IPS DF 6.9 (cell line): ENCODE measurements around the gene CDH4.

Experiments used
- DNase-seq: peaks from one replicate; pipeline ENCODE4 v3.0.0-alpha.2; 2013; ENCODE audit warnings: low read depth, low spot score
- H3K27ac ChIP-seq: one replicate; pipeline ENCODE4 v1.5.1; 2013; ENCODE audit warnings: low read length, control low read depth
- H3K27me3 ChIP-seq: 2 replicates; pipeline ENCODE4 v1.6.1; 2013; ENCODE audit warnings: mild to moderate bottlenecking, low read length; ENCODE audit not compliant: control insufficient read depth, insufficient read depth
- H3K36me3 ChIP-seq: 2 replicates; pipeline ENCODE4 v1.6.1; 2013; ENCODE audit warnings: low read length; ENCODE audit not compliant: control insufficient read depth, insufficient read depth
- H3K4me1 ChIP-seq: 2 replicates; pipeline ENCODE4 v1.6.1; 2013; ENCODE audit warnings: low read length; ENCODE audit not compliant: control insufficient read depth, insufficient read depth
- H3K4me3 ChIP-seq: 2 replicates; pipeline ENCODE4 v1.5.1; 2013; ENCODE audit warnings: mild to moderate bottlenecking, low read length
- H3K9me3 ChIP-seq: 2 replicates; pipeline ENCODE4 v1.6.1; 2013; ENCODE audit warnings: low read length, inconsistent platforms; ENCODE audit not compliant: control insufficient read depth, insufficient read depth
- WGBS: extraction: QIAGEN DNeasy Blood & Tissue Kit; methylation state at CpG from one replicate; pipeline ENCODE4 v1.1.7; 2013; ENCODE audit warnings: mixed read lengths, missing lambda C conversion rate; ENCODE audit not compliant: insufficient read length, insufficient coverage; 5-methylcytosine and 5-hydroxymethylcytosine counted together

The CDH4 gene

DNA sequence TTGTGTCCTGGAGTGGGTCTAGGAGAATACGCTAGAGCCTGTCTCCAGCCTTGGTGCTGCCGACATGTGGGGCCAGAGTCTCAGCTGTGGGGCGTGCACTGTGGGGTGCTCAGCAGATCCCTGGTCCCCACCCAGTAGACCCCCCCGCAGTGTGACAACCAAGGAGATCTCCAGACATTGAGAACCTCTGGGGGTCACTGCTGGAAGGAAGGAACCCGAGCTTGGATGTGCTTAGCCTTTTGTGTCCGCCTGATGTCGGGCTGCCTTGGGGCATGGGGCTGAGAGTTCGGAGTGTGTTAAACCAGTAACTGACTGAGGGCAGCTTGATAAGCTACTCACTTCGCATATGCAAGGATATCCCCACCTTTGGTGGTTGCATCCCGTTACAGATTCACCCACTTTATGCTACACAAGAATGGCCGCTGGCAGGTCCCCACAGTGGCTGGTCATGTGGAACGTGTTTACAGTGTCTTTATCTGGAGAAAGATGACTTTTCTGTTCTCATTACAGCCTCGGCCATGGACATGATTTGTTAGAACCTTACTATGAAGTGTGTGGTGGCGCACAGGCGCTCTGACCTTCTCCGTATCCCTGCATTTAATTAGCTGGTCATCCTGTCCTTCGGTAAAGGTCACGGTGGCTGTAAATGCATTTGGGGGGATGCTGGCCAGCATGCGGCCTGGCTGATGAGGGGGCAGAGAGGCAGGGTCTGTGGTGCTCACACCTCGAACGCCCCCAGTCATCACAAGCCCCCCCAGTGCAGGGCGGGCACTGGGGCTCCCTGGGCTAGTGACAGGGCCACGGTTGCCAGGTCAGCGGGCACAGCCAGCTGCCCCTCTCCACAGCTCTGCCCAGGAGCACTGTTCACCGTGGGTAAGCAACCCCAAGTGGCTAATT lies 446.8 kb downstream of the CDH4 start:
- no peaks in the 10 kb centered on the region for H3K4me1 ChIP-seq
- no peaks in the 10 kb centered on the region for H3K9me3 ChIP-seq
- no peak overlapping the region for H3K4me3 ChIP-seq
- DNase-seq = no peak
- no peak overlapping the region for H3K27ac ChIP-seq
- no peaks in the 10 kb centered on the region; the same call in 1 of the 2 replicates for H3K27me3 ChIP-seq
- H3K36me3 ChIP-seq = no peaks in the 10 kb centered on the region
- no CpG with 5 or more reads among the region's 25 CpGs for WGBS

DNA sequence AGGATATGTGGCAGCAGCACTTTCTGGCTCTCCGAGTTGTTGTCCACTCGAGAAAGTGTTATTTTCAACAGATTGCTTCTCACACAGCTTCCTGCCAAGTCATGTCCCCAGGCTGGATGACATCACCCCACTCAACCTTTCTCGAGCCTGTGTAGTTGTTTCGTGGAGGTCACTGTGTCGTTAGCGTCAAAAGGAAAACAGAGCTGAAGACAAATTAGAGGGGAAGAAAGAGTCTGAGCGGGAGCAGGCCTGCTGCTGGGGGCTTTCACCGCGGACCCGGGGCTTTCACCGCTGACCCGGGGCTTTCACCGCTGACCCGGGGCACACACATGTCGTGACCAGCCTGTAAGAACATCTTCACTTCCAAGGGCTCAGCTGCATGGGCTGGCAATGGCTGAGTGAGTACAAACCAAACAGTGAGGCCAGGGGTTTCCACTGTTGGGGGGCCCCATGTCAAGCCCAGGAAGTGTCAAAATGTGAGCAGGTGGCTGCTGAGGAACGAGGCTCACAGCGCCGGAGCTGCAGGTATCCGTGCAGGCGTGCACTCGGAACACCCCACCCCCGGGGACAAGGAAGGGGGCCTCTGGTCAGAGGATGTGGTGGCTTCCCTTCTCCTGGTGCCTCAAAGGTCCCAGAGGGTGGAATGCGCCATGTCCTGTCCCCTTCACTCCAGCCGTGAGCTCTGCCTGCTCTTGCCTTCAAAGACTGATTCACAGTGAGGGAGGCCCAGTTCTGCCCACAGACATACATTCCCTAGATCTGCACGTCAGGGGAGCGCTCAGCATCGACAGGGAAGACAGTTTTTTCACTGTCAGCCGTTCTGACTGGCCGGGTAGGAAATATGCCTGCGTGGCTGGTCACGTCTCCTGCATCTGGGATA lies 447.7 kb downstream of the CDH4 start:
- Histone ChIP-seq H3K27me3 (no peaks in the 10 kb centered on the region), H3K9me3 (no peaks in the 10 kb centered on the region), H3K4me1 (no peaks in the 10 kb centered on the region), H3K4me3 (no peak overlapping the region), H3K36me3 (no peaks in the 10 kb centered on the region), H3K27ac (no peak overlapping the region)
- DNase-seq = no peak
- no CpG with 5 or more reads among the region's 31 CpGs for WGBS

DNA sequence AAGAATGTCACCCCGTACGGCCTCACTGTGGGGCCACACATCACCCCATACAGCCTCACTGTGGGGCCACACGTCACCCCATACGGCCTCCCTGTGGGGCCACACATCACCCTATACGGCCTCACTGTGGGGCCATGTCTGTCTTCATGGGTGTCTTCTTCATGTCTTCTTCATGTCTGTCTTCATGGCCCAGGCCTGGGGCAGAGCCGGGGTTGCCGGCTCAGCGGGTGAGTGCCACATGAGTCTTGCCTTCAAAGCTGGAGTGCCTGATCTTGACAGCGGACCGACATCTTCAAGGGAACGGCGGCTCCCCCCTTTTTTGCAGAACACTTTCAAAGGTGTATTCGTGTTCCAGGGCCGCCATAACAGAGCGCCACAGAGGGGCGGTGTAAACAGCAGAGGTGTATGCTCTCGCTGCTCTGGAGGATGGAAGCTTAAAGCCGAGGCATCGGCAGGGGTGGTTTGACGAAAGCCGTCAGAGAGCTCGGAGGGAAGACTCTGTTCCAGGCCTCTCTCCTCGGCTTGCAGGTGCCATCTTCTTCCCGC lies 448.6 kb downstream of the CDH4 start:
- Histone ChIP-seq H3K27me3 (no peaks in the 10 kb centered on the region), H3K27ac (no peak overlapping the region), H3K4me1 (no peaks in the 10 kb centered on the region), H3K9me3 (no peaks in the 10 kb centered on the region), H3K36me3 (no peaks in the 10 kb centered on the region), H3K4me3 (no peak overlapping the region)
- no CpG with 5 or more reads among the region's 24 CpGs for WGBS
- DNase-seq = no peak

DNA sequence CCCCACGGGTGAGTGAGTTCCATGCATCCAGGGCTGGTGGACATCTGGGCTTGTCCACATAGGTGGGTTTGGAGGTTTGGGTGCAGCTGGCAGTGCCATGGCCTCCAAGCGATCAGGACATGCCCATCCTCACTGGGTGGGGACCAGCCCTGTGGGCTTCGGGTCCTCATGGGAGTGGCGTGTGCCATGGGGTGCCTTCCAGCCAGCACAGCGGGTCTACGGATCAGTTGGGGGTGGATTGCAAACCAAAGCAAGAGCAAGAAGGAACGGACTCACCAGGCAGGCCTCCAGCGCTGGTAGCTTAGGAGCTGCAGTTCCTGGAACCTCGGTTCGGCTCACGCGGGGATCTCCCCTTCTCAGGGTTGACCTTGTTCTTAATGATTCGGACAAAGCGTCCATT lies 449.3 kb downstream of the CDH4 start:
- H3K4me1 ChIP-seq = no peaks in the 10 kb centered on the region
- no peaks in the 10 kb centered on the region for H3K27me3 ChIP-seq
- no peak for DNase-seq
- H3K27ac ChIP-seq = no peak overlapping the region
- no peak overlapping the region for H3K4me3 ChIP-seq
- no peaks in the 10 kb centered on the region for H3K9me3 ChIP-seq
- no peaks in the 10 kb centered on the region for H3K36me3 ChIP-seq
- WGBS = no CpG with 5 or more reads among the region's 14 CpGs

DNA sequence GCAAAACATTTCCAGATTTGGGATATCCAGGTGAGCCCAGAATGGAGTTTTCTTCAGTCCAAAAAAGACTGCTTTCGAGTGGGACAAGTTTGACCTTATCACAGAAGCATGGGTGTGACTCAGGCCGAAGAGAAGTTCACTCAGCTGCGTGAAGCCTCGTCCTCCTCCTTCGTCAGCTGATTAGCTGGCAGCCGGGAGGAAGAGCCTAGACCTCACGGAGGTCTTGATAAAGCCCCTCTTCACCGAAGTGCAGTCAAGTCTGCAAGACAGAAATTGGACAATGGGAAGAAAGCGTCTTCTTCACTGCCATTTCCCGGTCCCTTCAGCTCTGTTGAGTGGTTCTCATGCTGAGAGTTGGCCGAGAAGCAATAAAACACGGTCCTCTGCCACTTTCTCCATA lies 449.7 kb downstream of the CDH4 start:
- WGBS = no CpG with 5 or more reads among the region's 12 CpGs
- no peak for DNase-seq

DNA sequence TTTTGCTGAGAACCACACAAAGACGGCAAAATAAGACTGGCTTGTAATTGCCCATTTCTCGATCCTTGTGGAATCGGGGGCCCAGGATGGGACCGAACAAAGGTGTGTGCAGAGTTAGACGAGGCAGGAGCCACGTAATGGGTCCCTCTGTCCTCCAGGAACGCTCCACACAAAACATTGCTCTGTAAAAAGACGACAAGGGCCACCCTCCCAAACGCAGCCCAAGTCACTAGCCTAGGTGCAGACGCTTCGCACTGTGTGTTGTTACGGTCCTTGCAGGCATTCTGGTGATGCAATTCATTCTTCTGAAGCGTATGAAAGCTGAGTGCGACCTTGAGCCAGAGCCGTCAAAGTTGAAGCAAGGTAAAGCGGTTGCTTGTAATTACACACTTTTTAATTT lies 450.2 kb downstream of the CDH4 start:
- WGBS = no CpG with 5 or more reads among the region's 16 CpGs
- no peak overlapping the region for H3K4me3 ChIP-seq
- H3K36me3 ChIP-seq = no peaks in the 10 kb centered on the region
- no peaks in the 10 kb centered on the region for H3K27me3 ChIP-seq
- no peaks in the 10 kb centered on the region for H3K4me1 ChIP-seq
- DNase-seq = no peak
- H3K27ac ChIP-seq = no peak overlapping the region
- no peaks in the 10 kb centered on the region for H3K9me3 ChIP-seq

More for the DNA sequence above, 449.7 kb downstream of the CDH4 start:
- no peaks in the 10 kb centered on the region for H3K9me3 ChIP-seq
- H3K36me3 ChIP-seq = no peaks in the 10 kb centered on the region
- no peak overlapping the region for H3K27ac ChIP-seq
- no peak overlapping the region for H3K4me3 ChIP-seq
- H3K4me1 ChIP-seq = no peaks in the 10 kb centered on the region
- H3K27me3 ChIP-seq = no peaks in the 10 kb centered on the region

DNA sequence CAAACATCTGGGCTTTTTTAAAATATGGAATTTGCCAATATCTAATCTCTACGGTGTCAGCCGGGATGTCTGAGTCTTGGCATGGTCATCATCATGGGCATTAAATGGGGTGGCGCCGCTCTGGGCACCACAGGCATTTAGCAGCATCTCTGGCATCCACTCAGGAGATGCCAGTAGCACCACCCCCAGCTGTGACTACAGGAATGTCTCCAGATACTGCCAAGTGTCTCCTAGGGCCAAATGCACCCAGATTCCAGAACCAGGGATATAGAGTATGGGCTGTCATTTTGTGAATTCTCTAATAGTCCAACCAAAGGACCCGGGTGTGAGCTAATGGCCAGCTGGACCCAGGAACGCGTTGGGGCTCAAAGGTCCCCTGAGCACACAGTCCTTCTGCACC lies 452.6 kb downstream of the CDH4 start:
- DNase-seq = no peak
- Histone ChIP-seq H3K27ac (no peak overlapping the region), H3K9me3 (no peaks in the 10 kb centered on the region), H3K4me3 (no peak overlapping the region), H3K36me3 (no peaks in the 10 kb centered on the region), H3K27me3 (no peaks in the 10 kb centered on the region), H3K4me1 (no peaks in the 10 kb centered on the region)
- WGBS = no CpG with 5 or more reads among the region's 7 CpGs

DNA sequence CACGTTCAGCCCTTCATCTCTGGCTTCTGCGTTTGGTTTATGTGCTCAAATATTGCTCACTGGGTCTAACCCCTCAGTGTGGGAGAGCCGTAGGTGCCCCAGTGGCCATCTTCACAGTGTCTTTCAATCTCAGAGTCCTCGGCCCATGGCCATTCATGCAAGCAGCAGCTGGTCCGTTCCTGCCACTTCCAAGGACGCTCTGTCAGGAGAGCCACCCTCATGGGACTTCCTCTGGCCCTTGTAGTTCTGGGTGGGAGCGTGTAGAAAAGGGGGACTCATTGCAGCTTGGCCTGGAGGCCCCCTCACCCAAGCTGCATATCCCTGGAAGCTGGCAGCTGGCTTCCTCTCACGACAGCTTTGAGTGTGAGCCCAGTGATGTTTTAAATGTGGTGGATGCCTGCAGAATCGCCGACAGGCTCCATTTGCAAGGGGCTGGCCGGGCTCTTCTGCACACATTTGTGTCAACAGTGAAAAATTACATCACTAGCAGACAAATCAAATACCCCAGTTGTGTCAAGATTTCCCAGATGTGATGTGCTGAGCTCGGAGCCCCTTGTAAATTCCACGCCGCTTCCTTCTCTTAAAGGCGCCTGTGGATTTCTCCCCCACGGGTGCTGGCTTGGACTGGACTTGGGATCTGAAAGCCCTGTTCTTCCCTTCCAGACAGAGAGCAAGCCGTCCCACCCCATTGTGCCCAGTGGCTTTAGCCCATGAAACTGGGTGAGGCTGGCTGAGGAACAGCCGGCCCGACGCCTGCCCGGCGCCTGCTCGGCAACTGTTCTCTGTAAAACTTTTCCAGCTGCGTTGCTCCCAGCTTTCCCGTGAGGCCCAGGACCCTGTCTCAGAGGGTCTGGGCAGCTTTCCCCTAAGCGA lies 453.6 kb downstream of the CDH4 start:
- no peaks in the 10 kb centered on the region for H3K9me3 ChIP-seq
- no peak overlapping the region for H3K27ac ChIP-seq
- no peaks in the 10 kb centered on the region for H3K4me1 ChIP-seq
- no peaks in the 10 kb centered on the region for H3K27me3 ChIP-seq
- no peak for DNase-seq
- no peak overlapping the region for H3K4me3 ChIP-seq
- WGBS = no CpG with 5 or more reads among the region's 26 CpGs
- H3K36me3 ChIP-seq = no peaks in the 10 kb centered on the region

DNA sequence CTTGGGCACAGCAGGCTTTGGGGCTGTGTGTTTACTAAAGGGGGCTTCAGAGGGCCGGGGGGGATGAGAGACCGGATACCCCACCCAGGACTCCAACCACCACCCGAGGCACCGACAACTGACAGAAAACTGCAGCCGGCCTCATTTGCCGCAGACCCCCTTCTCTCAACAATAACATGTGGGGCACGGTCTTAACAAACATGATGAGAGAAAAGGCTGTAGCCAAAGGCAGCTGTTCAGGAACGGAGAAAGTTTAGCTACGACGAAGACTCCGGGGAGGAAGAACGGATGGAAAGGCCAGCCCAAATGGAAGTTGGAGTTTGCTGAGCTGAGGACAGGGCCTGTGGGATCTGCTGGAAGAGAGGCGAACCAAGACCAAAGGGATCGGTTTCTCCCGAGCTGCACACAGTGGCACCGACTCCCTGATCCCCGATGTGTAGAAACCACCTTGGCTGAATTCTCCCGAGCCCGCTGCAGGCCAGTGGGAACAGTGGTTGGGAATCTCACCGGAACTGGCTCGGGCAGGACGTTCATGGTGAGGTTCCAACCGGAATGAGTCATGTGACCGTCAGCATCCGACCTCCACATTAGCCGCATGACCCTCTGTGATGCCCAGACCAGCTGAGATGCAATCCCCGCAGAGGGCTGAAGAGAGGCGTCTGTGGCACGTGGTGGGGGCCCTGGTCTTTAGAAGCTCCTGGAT lies 454.3 kb downstream of the CDH4 start:
- no CpG with 5 or more reads among the region's 29 CpGs for WGBS
- Histone ChIP-seq H3K27me3 (no peaks in the 10 kb centered on the region), H3K27ac (no peak overlapping the region)

More for the DNA sequence above, 454.3 kb downstream of the CDH4 start:
- DNase-seq = no peak
- no peaks in the 10 kb centered on the region for H3K9me3 ChIP-seq
- no peaks in the 10 kb centered on the region for H3K36me3 ChIP-seq
- H3K4me3 ChIP-seq = no peak overlapping the region
- H3K4me1 ChIP-seq = no peaks in the 10 kb centered on the region
